ENCODE measurements around the gene CCDC59.
"Not testable (repeated sequence)": the region's sequence is repeated elsewhere in the genome, so short reads cannot be mapped to it uniquely, and the experiment has no call there.

CCDC59 gene

DNA sequence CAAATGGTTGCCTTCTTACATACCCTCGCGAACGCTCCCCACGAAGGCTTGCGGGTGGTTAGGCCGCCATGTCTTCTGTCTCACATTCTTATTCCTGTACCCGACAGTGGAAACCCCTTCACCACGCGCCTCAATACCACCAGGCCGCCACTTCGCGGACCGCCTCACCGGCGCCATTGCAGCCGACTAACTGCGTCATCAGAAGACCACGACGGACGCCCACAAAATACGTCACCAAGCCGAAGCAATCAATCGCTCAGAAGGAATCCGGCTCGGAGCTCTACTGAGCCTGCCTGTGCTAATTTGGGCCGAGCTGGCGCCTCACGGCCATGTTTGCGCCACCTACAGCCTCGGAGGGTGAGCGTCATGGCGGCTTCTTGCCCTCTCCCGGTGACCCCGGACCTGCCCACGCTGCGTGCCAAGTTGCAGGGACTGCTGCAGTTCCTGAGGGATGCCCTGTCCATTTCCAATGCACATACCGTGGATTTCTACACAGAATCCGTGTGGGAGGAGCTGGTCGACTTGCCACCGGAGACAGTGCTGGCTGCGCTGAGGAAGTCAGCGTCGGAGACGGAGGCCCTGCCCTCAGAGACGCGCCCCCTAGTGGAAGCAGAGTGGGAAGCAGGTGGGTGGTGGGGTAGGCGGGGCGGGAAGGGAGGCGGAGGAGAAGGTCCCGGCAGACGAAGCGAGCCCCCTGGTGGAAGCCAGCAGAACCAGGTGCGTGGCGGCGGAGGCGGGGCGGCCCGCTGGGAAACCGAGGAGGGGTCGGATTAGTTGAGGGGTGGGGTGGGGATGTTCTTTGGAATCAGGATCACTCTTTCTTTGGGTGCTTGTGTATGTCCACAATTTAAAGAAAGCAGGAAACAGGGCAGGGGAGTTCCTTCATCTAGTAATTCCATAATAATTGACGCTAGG is at the start of gene CCDC59, which contains the start of gene METTL25:
Gene CCDC59 (minus strand): TSS at position 188 of the 915 bp plus-strand sequence. CDS start 11 bp downstream, at position 177.
Gene METTL25 (plus strand): TSS at position 330 of the 915 bp plus-strand sequence. CDS start 37 bp downstream, at position 367.
- DNase-seq: peak; percentile 97

DNA sequence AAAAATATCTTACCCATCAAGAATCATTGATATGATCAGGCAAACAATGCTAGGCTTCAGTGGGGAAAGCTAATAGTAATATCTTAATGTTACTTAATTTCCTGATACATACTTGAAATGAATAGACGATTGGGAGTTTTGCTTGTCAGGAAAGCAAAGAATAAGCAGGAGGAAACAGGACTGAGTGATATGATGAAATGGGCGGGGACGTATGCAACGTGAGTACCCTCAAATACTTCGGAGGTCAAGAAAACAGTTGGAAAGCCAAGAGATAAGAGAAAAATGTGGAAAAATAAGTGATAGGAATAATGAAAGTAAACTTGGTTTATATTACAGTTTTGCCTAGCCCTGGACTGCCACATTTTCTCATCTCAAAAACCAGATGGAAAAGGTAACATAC is 49.3 kb upstream of the CCDC59 start:
- no peak for DNase-seq

DNA sequence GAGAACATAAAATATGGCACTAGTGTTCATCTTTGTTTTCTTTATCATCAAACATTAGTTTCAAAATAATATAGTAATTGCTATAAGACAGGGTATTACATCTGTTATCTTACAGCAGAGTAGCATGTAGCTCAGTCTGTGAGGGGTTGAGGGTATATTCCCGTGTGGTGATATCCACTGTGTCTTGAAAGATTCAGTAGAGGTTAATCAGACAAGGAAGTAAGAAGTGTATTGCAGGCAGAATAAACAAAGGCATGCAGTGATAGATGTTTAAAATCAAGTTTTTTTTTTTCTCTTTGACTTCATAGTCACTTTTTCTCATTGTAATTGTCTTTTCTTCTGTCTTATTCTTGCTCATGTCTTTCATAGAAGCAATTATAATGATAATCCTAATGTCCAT is 48.5 kb upstream of the CCDC59 start:
- DNase-seq: no peak

GRCh38 chr12:82400819-82401218 is 42.6 kb upstream of the CCDC59 start:
- DNase-seq: no peak

GRCh38 chr12:82398879-82399278 is 40.7 kb upstream of the CCDC59 start:
- no peak for DNase-seq

GRCh38 chr12:82383930-82384552 is 25.9 kb upstream of the CCDC59 start:
- no peak for DNase-seq

- no peak for DNase-seq
These were observed 20.8 kb upstream of the CCDC59 start for GRCh38 chr12:82378997-82379396.

GRCh38 chr12:82375201-82375600 is 17.0 kb upstream of the CCDC59 start:
- DNase-seq: no peak

DNA sequence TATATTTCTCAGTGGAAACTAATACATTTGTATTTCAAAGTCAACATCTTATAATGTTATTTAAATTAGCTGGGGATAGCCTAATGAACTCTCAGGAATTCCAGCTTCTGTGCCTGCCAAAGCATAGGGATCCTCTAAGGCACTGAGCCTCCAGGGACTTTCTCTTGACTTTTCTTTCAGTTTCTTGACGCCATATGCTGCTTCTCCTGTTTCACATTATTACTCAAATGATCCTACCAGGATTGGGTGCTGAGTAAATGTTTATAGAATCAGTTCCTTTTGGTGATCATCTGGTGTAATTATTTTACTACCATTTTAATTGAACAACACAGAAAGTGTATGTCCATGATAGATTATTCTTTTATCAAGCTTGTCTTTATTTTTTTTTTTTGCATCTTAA is 8.0 kb upstream of the CCDC59 start:
- no peak for DNase-seq

- no peak for DNase-seq
These were observed 5.8 kb upstream of the CCDC59 start for GRCh38 chr12:82363990-82364389.

GRCh38 chr12:82361461-82361915 is 3.3 kb upstream of the CCDC59 start:
- no peak for DNase-seq

DNA sequence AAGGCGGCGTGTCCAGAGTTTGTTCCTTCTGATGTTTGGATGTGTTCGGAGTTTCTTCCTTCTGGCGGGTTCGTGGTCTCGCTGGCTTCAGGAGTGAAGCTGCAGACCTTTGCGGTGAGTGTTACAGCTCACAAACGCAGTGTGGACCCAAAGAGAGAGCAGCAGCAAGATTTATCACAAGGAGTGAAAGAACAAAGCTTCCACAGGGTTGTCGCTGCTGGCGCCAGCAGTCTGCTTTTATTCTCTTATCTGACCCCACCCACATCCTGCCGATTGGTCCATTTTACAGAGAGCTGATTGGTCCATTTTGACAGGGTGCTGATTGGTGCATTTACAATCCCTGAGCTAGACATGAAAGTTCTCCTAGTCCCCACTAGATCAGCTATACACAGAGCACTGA is 2.6 kb upstream of the CCDC59 start:
- DNase-seq: not testable (repeated sequence)

- DNase-seq: no peak
These were observed 910 bp upstream of the CCDC59 start for GRCh38 chr12:82359115-82359478.

DNA sequence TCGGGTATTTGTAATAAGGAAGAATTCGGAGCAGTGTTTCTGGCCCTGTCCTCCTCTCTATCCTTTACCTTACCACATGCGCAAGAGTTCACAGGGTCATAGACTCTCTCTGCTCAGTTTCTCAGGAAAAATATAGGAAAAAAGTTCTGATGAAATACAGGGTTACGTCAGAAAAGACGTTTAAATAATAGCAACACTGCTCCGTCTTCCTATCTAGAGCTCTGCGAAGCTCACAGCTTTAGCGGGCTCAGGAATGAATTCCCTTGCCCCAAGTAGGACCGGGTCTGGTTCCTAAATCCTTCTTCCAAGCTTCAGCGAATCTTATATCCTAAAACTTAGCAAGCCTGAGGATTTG is 365 bp downstream of the CCDC59 start:
- DNase-seq: no peak

DNA sequence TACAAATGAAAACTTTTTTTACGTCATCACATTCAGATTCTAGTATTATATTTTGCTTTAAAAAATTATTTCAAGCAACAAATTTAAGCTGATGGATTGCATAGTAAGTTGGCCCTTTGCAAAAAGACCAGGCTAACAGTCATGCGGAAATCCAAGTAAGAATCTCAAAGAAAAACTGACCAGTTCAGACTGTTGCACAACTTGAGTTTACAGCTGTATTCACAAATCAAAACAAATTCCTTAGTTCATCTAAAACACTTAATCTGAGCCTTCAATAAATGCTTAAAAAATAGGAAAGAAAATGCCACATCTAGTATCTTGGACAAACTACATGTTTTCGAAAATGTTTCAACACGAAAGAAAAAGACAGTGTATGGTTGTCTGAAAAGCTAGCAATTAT is 847 bp downstream of the CCDC59 start:
- DNase-seq: no peak

GRCh38 chr12:82351390-82351789 is 6.8 kb downstream of the CCDC59 start:
- no peak for DNase-seq

GRCh38 chr12:82350161-82350560 is 8.0 kb downstream of the CCDC59 start:
- no peak for DNase-seq

- DNase-seq: no peak
These were observed 28.7 kb downstream of the CCDC59 start for GRCh38 chr12:82329508-82329907.

DNA sequence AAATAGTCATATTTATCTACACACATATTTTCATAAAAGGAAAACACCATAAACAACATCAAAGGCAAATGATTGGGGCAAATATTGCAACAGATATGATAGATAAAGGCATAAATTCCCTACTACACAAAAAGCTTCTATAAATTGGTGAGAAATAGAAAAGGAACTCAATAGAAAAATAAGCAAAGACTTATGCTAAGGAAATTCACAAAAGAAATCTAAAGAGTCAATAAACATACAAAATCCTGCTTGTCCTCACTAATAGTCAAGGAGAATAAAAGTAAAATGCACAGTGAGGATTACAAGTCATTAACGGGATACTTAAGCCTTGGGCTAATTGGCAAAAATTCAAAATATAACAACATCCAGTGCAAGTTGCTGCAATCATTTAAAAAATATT is 30.3 kb downstream of the CCDC59 start:
- no peak for DNase-seq

- DNase-seq: no peak
These were observed 31.2 kb downstream of the CCDC59 start for GRCh38 chr12:82326905-82327503.

- DNase-seq: no peak
These were observed 32.4 kb downstream of the CCDC59 start for GRCh38 chr12:82325540-82326336.

GRCh38 chr12:82319276-82319675 is 38.9 kb downstream of the CCDC59 start:
- DNase-seq: no peak

DNA sequence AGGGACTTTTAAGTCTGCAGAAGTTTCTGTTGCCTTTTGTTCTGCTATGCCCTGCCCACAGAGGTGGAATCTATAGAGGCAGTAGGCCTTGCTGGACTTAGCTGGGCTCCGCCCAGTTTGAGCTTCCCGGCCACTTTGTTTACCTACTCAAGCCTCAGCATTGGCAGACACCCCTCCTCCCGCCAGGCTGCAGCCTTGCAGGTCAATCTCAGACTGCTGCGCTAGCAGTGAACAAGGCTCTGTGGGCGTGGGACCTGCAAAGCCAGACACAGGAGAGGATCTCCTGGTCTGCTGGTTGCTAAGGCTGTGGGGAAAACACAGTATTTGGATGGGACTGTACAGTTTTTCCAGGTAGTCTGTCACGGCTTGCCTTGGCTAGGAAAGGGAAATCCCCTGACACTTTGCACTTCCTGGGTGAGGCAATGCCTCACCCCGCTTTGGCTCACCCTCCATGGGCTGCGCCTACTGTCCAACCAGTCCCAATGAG is 43.7 kb downstream of the CCDC59 start:
- DNase-seq: no peak

Measured in activated CD4-positive, alpha-beta T cell treated with anti-CD3 and anti-CD28 coated beads, Interleukin-2, amount 50 U/mL, for 1 hour (primary cell).